GM19328 (cell line): Measurements from ENCODE around the gene FASTK.

Source experiments
- ATAC-seq: cut with Tn5 transposase; IDR thresholded peaks from one replicate; pipeline ENCODE4 v1.9.1; 2021; ENCODE audit warnings: mild to moderate bottlenecking, moderate library complexity; ENCODE audit not compliant: unreplicated experiment

The FASTK gene

DNA sequence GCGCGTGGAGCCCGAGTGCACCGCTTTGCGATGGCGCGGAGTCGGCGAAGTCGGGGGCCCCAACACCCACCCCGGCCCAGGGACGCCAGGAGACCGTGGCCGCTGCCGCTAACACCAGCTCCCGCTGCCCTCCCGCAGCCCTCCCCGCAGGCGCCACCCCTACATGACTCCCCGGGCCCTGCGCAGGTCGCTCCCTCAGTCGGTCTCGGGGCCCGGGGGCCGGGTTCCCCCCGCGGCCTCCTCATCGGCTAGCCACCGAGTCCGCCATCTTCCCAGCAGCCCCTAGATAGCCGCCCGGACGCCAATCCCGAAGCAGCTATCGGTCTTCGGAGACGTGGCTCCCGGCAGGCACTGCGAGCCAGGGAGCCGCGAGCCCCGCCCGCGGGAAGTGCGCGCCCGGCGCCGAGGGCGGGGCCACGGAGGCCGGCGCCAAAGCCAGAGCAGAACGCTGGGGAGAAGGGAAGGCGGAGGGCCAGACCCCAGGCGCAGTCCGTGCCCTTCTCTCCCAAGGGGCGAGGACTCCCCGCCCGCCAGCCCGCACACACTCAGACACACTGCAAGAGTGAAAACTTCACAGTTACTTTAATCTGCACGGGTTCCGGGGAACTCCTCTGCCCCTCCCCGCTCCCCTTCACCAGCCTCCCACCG lies at the start of gene FASTK:
TSS of gene FASTK (minus strand) at position 288 of the 648 bp plus-strand sequence. CDS start at position 245, 43 bp downstream.
- ATAC-seq, result peak; percentile 74

DNA sequence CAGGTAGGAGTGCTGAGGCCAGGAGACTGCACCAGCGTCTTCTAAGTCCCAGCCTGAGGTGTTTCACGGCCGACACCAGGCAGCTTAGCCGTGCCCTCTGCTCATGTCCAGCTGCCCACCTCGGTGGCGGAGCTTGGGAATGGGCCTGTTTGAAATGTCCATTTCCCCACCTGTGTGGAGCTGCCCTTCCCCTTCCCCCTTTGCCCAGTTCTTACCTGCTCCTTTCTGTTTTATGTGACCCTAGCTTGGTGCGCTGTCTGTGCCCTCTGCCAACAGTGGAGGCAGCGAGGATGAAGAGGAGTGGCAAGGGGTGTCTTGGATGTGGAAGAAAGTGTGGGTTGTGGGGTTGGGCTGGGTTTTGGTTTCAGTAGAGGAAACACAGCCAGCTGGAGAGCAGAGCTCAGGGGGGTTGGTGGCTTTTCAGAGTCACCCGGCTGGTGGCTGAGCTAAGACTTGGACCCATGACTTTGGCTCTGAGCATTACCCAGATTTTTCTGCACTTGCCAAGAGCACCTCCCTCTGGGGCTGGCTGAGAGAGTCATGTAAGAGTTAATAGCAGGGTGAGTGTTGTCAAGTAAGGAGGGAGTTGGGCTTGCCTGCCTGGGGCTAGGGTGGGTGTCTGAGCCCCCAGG lies 49.5 kb upstream of the FASTK start:
- ATAC-seq, result no peak

GRCh38 chr7:151129117-151129959 lies 48.7 kb upstream of the FASTK start:
- ATAC-seq, result no peak

DNA sequence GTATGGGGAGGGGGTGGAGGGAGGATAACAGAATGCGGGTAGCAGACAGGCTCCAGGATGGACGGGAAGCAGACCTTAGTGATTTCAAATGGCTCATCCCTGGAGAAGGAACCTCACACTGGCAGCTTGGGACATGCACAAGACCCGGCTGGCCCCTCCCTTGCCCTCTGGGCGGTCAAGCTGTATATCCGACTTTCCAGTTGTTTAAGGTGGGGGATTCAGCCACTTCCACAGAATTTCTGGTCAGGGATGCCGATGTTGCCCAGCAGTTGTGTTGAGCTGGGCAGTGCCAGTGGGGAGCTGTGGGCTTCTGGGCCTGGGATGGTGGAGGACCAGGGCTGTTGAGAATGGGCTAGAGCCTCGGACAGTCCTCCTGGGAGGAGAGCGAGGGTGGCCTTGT lies 48.1 kb upstream of the FASTK start:
- no peak for ATAC-seq

DNA sequence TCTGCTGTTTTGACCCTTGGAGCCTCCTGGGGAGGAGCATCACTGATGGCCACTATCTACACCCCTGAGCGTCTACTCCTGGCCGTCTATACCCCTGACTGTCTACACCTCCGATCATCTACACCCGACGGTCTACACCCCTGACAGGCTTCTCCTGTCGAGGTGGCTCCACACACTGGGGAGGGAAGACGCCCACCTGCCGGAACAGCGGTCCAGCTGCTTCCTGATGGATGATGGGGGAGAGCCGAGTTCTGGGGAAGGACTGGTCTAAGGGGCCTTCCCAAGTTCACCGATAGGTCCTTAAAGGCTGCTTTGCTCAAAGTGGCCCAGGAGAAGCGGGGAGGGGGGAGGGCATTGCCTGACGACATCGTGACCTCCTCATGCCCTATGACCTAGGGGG lies 47.5 kb upstream of the FASTK start:
- no peak for ATAC-seq

DNA sequence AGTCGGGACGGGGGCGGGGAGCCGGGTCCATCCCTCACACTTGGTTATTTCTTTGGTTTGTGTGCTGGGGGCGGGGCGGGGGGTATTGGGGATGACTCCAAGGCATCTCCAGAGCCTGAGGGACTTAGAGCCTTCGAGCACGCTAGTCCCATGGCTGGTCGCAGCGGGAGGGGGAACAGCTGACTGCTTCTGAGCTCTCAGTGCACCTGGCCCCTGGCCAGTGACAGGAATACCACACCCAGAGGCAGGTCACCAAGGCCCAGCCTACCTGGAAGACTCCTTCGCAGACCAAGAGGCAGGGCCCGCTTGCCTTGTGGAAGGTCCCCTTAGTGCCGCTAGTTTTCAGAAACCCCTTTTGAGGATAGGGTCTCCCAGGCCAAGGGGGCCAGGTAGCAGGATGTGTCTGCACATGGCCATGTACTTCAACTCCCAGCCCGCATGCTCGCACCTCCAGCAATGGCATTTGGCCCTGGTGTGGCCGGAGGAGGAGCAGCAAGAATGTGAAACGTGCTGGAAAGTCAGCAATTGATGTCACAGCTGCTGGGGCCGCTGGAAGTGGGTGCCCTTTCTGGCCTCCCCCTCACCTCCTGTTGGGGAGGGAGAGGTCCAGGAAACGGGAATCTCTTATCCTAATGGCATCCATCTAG lies 46.0 kb upstream of the FASTK start:
- no peak for ATAC-seq

- no peak for ATAC-seq
Observed at GRCh38 chr7:151125846-151126481, 45.4 kb upstream of the FASTK start.

DNA sequence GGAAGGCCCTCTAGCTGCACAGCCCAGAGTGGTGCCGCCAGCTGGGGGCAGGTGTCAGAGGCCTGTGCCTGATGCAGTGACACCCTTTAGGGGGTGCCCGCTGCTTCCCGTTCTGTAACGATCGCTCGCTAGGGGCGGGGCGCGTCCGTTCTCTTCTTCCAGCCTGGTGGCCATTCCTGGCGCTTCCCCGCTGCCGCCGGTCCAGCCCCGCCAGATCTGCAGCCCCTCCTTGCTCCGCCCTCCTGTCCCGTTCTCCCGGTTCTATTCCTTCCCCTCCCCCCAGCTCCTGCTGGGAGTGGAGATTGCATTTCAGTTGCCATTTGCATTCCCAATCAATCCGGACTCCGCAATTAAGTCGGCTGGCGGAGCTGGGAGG lies 44.8 kb upstream of the FASTK start:
- ATAC-seq, result no peak

DNA sequence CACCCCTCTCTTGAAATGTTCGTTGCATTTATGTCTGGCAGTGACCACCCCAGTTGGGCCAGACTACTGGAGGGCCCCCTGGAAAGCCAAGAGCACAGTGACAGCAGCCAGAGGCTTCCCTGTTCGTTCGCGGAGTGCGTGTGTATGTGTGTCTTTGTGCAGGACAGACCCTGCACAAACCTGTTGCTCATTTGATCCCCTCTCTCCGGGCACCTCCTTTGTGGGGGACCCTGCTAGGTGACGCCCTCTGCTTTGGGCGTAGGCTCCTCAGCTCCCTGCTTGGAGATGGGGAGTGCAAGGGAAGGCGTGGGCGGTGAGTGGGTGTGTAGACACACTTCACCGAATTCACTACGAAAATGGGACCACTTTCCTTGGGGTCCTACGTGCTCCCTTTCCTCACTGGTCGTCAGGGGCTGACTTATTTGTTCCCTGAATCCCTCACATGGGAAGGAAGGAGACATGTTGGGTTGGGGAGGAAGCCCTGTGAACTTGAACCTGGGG lies 44.3 kb upstream of the FASTK start:
- no peak for ATAC-seq

DNA sequence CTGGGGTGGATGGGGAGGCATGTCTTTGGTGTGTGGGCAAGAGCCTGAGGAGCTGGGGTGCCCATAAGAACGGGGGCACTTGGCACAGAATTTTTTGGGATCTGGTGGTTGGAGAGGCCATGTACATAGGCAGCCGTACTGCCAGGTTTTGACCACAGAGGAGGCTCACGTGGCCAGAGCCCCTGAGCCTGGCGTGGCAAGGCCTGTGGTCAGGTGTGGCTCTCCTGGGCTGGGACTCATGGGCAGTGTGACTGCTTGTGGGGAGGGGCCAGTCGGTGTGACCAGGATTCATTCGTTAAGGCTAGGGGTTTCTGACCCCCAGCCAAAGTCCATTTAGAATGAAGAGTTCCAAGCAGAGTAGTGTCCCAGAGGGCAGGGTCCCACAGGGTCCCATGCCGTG lies 43.9 kb upstream of the FASTK start:
- ATAC-seq, result no peak

GRCh38 chr7:151123822-151124464 lies 43.3 kb upstream of the FASTK start:
- peak; percentile 79 for ATAC-seq

GRCh38 chr7:151123158-151123821 lies 42.7 kb upstream of the FASTK start:
- ATAC-seq, result no peak

DNA sequence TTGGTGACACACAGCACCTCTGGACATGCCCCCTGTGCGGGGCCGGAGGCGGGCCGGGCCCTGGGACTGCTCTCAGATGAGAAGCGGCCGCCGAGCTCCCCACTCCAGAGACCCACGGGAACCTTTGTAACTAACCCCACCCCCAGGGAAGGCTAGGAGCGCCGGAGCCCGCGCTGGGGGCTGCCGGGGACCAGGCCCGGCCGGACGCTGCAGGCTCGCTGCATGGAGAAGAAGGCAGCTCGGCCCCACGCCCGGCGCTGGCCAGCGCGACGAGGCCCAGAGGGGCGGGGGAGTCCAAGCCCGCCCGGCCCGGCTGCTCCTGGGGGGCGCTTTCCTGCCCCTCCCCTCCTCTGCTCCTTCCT lies 42.2 kb upstream of the FASTK start:
- no peak for ATAC-seq

GRCh38 chr7:151122276-151122675 lies 41.7 kb upstream of the FASTK start:
- no peak for ATAC-seq

- no peak for ATAC-seq
Observed at GRCh38 chr7:151121380-151122170, 41.0 kb upstream of the FASTK start.

GRCh38 chr7:151120896-151121295 lies 40.3 kb upstream of the FASTK start:
- no peak for ATAC-seq

GRCh38 chr7:151119902-151120301 lies 39.3 kb upstream of the FASTK start:
- ATAC-seq, result no peak

GRCh38 chr7:151119055-151119415 lies 38.4 kb upstream of the FASTK start:
- ATAC-seq, result no peak
